Aorta (tissue), 5 donors: ENCODE measurements around the gene RNF182. TPM values are rescaled to one million over a fixed set of nuclear protein-coding genes. Genes with fewer than 3 reads are reported as not detected.

ENCODE experiments used
- ATAC-seq: fragments of 200-7000 bp; cut with Tn5 transposase; one replicate; pipeline ENCODE4 v1.9.1; 2022; ENCODE audit warnings: moderate library complexity; ENCODE audit not compliant: low FRiP score
- DNase-seq, 2 donors: peaks; one replicate each; pipeline ENCODE4 v3.0.0-alpha.2; 2020
- H3K27ac ChIP-seq, 2 donors: one replicate each; pipeline ENCODE4 v1.5.1; 2013; ENCODE audit warnings: low read length in 2 of 2, mild to moderate bottlenecking in 2 of 2, moderate library complexity in 2 of 2, control low read depth in 1 of 2, inconsistent platforms in 1 of 2, low read depth in 1 of 2
- H3K27me3 ChIP-seq, 2 donors: one replicate each; pipeline ENCODE4 v1.6.1; 2013; ENCODE audit warnings: control low read depth in 1 of 2, low read length in 1 of 2, mild to moderate bottlenecking in 1 of 2, moderate library complexity in 1 of 2; ENCODE audit not compliant: insufficient read depth in 2 of 2, control insufficient read depth in 1 of 2
- H3K36me3 ChIP-seq, 2 donors: one replicate each; pipeline ENCODE4 v1.6.1; 2013; ENCODE audit warnings: control low read depth in 1 of 2, low read length in 1 of 2, mild to moderate bottlenecking in 1 of 2; ENCODE audit not compliant: insufficient read depth in 2 of 2, control insufficient read depth in 1 of 2
- H3K4me1 ChIP-seq, 2 donors: one replicate each; pipeline ENCODE4 v1.6.1; 2013; ENCODE audit warnings: low read length in 2 of 2, control low read depth in 1 of 2, mild to moderate bottlenecking in 1 of 2, moderate library complexity in 1 of 2; ENCODE audit not compliant: insufficient read depth in 2 of 2, control insufficient read depth in 1 of 2
- H3K4me3 ChIP-seq, 2 donors: one replicate each; pipeline ENCODE4 v1.5.1; 2013; ENCODE audit warnings: low read length in 2 of 2, control low read depth in 1 of 2, mild to moderate bottlenecking in 1 of 2
- H3K9me3 ChIP-seq: one replicate; pipeline ENCODE4 v1.6.1; 2013; ENCODE audit warnings: mild to moderate bottlenecking, low read length; ENCODE audit not compliant: control insufficient read depth
- WGBS, 2 donors: extraction: QIAGEN DNeasy Blood & Tissue Kit; methylation state at CpG; one replicate each; pipeline ENCODE4 v1.1.7; 2013; 5-methylcytosine and 5-hydroxymethylcytosine counted together
- intact Hi-C, 2 donors: fragments of 100-400 bp; cut with DNase I; formaldehyde crosslinking; loops; one replicate each; pipeline versions ENCODE4 v1.14.2 to v1.15.0; 2022
- polyA plus RNA-seq, 2 donors: library from polyadenylated mRNA; stranded (reverse); fragments of 200-250 nt; gene quantifications; one replicate each; pipeline ENCODE4 v1.2.3, GENCODE V29; 2013
- total RNA-seq, 2 donors: library from RNA; stranded (reverse); fragmentation: NEBNext Ultra II Directional; extraction: Animal tissue kit (Norgen Biotek cat#: 25700); gene quantifications; one replicate each; pipeline ENCODE4 v1.2.1, GENCODE V29; 2021
- donor health status: healthy with polysubstance abuse.
- donor health status: Bipolar disorder and iron deficiency.
- donor health status: DM: no; HTN: no; CAD: no.
- donor health status: DM: no; HTN: no; CAD: no.
- donor health status: DM: yes; HTN: yes; CAD: no.

The RNF182 gene
- total and polyA plus RNA-seq, 4 donors: 0.13 to 0.60 (median 0.36) TPM; not detected in 1

DNA sequence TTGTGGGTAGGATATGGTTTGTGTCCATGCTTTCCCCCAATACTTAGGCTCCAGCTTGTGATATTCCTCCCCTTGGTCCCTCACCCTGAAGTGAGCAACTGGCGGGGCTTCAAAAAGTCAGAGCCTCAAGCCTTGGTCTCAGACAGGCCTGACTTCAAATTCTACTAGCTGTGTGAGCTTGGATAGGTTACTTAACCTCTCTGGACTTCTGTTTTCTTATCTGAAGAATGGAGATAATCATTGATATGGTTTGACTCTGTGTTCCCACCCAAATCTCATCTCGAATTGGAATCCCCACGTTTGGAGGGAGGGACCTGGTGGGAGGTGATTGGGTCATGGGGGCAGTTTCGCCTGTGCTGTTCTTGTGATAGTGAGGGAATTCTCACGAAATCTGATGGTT is 97.9 kb downstream of the RNF182 start:
- intact Hi-C loops: no loop called here
- ATAC-seq (no peak), DNase-seq (no peak)
- Histone ChIP-seq H3K4me3 (no peak overlapping the region), H3K9me3 (no peaks in the 10 kb centered on the region), H3K4me1 (no peaks in the 10 kb centered on the region), H3K27ac (no peak overlapping the region), H3K27me3 (no peaks in the 10 kb centered on the region), H3K36me3 (no peaks in the 10 kb centered on the region)
- 87 to 89% methylated on average over 5 of the region's 5 CpGs for WGBS, 2 donors

DNA sequence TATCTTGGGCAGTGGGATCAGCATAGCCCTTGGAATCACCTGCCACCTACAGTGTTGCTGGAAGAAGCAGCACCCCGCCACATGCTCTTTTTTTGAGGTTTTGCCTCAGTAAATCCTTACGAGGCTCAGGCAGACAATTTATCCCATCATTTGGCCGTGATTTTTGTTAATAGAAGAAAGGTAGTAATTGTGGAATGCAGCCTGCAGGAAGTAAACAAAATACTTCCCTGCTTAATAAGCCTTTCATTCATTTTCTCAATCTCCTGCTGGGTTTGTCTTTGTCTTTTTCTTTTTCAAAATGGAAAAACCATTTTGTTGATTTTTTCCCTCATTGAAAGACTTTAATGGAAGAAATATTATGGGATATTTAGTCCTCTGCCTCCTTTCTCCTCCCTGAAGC is 99.1 kb downstream of the RNF182 start:
- Histone ChIP-seq H3K4me3 (no peak overlapping the region), H3K9me3 (no peaks in the 10 kb centered on the region), H3K27ac (no peak overlapping the region), H3K27me3 (no peaks in the 10 kb centered on the region), H3K36me3 (no peaks in the 10 kb centered on the region), H3K4me1 (no peaks in the 10 kb centered on the region)
- ATAC-seq (no peak), DNase-seq (no peak)
- intact Hi-C loops: no loop called here
- 89 to 90% methylated on average over 3 of the region's 3 CpGs for WGBS, 2 donors

DNA sequence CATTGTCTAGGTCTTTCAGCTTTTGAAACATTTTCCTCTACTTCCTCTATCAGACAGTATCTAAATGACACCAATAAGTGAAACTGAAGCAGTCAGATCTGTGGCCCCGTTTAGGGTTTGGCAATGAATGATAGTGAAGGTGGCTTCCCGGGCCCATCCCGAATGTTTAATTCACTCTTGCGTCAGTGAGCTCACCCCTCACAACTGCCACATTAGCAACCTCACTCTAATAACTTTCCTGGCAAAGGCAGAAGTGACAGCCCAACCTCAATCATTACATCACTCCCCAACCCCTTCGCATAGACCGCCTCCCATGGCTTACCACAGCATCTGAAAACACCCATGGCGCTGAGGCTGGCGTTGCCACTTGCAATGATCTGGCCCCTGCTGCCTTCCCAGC is 100.4 kb downstream of the RNF182 start:
- Histone ChIP-seq H3K4me1 (no peaks in the 10 kb centered on the region), H3K27ac (no peak overlapping the region), H3K9me3 (no peaks in the 10 kb centered on the region), H3K4me3 (no peak overlapping the region), H3K27me3 (no peaks in the 10 kb centered on the region), H3K36me3 (no peaks in the 10 kb centered on the region)
- intact Hi-C loops: no loop called here
- DNase-seq (no peak), ATAC-seq (no peak)
- WGBS, 2 donors: 91 to 95% methylated on average over 8 of the region's 8 CpGs

DNA sequence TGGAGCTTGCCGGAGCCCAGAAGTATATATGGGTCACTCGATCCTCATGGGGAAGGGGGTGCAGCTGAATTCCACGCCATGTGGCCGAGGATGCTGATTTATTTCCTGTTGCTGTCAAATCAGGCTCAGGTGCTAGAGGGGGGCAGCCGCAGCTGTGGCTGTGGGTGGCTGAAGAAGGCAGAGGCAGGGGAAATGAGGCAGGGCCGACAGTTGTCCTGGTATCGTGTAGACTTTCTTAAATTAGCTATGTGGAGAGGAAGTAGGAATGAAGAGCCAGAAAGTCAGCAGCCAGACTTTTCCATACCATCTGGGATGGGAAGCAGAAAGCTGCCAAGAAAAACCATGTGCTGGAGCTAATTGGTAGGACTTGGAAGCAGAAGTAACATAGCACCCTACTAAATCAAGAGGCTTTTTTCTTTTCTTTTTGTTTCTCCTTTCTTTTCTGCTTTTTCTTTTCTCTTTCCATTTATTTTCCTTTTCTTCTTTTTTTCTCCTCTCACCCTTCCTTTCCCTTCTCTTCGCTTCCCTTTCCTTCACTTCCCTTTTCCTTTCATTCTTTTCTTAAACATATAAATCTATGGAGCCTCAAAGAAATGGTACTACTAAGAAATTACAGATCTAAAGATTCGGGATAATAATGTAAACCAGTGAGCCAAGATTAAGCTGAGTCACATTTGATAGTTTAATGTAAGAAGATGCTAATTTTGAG is 102.2 kb downstream of the RNF182 start:
- Histone ChIP-seq H3K36me3 (no peaks in the 10 kb centered on the region), H3K9me3 (no peaks in the 10 kb centered on the region), H3K4me3 (no peak overlapping the region), H3K27ac (no peak overlapping the region), H3K27me3 (no peaks in the 10 kb centered on the region), H3K4me1 (no peaks in the 10 kb centered on the region)
- WGBS, 2 donors: 40 to 50% methylated on average over 9 of the region's 9 CpGs
- DNase-seq (no peak), ATAC-seq (no peak)
- intact Hi-C loops: no loop called here

- Histone ChIP-seq H3K27ac (no peak overlapping the region), H3K4me3 (no peak overlapping the region), H3K9me3 (no peaks in the 10 kb centered on the region), H3K4me1 (no peaks in the 10 kb centered on the region), H3K27me3 (no peaks in the 10 kb centered on the region), H3K36me3 (no peaks in the 10 kb centered on the region)
- ATAC-seq (no peak), DNase-seq (no peak)
- 58 to 64% methylated on average over 8 of the region's 8 CpGs for WGBS, 2 donors
- intact Hi-C loops: no loop called here
Observed at GRCh38 chr6:14028631-14029030, 103.9 kb downstream of the RNF182 start.

- H3K27ac ChIP-seq: no peak overlapping the region
- H3K9me3 ChIP-seq: no peaks in the 10 kb centered on the region
- no peak overlapping the region for H3K4me3 ChIP-seq
- intact Hi-C loops: no loop called here
- no peaks in the 10 kb centered on the region for H3K27me3 ChIP-seq
- ATAC-seq (no peak), DNase-seq (no peak)
- WGBS, 2 donors: 90 to 91% methylated on average over 6 of the region's 6 CpGs
- H3K36me3 ChIP-seq: no peaks in the 10 kb centered on the region
- no peaks in the 10 kb centered on the region for H3K4me1 ChIP-seq
Observed at GRCh38 chr6:14029605-14030004, 104.9 kb downstream of the RNF182 start.

Other genes with a start within 250 kb of the RNF182 start
- gene RANBP9, start 213.1 kb upstream of the RNF182 start, total RNA-seq: 10 to 100 TPM; 53.2 to 64.5 TPM
- gene RANBP9, start 213.1 kb upstream of the RNF182 start, polyA plus RNA-seq: 10 to 100 TPM; 29.2 to 31.0 TPM
- gene MCUR1, start 110.4 kb upstream of the RNF182 start, total RNA-seq: 10 to 100 TPM; 17.3 to 19.3 TPM
- gene MCUR1, start 110.4 kb upstream of the RNF182 start, polyA plus RNA-seq: 10 to 100 TPM in 1 of 2 donors, 1 to 10 TPM in 1; 6.6 to 32.9 TPM
- 1 to 10 TPM; 6.5 to 8.0 TPM for gene CD83, start 192.8 kb downstream of the RNF182 start, total RNA-seq
- 1 to 10 TPM in 1 of 2 donors, under 1 TPM in 1; 1.00 to 9.6 TPM for gene CD83, start 192.8 kb downstream of the RNF182 start, polyA plus RNA-seq